Esophagus muscularis mucosa (tissue), 3 donors: ENCODE measurements around the gene ANKRD13B.

Experiments
- CTCF ChIP-seq, 3 experiments: fragments of 200-600 bp in 2 of 3; fragments of 450-650 bp in 1 of 3; sonication (generic) in 2 of 3; IDR thresholded peaks; one replicate each; pipeline ENCODE4 v1.5.1; 2017 to 2019; ENCODE audit warnings: antibody characterized with exemption in 3 of 3, mild to moderate bottlenecking in 2 of 3, moderate library complexity in 1 of 3
- POLR2A ChIP-seq: fragments of 450-650 bp; IDR thresholded peaks from one replicate; pipeline ENCODE4 v1.6.1; 2017; ENCODE audit warnings: antibody characterized with exemption, moderate library complexity, mild to moderate bottlenecking, low read depth
- POLR2AphosphoS5 ChIP-seq, 2 donors: sonication (generic); formaldehyde crosslinking; IDR thresholded peaks; one replicate each; pipeline ENCODE4 v1.6.1; 2017; ENCODE audit warnings: antibody characterized with exemption in 2 of 2

GRCh38 chr17:29562615-29563014, 30.3 kb upstream of the ANKRD13B start:
- TF ChIP-seq CTCF (IDR thresholded peaks at IDR 0.05) (no peak), POLR2A (no peak), POLR2AphosphoS5 (IDR thresholded peaks at IDR 0.05) (no peak)
